Astrocyte (in vitro differentiated cells and primary cell): ENCODE data around the gene IQGAP2. TPM values are rescaled to one million over a fixed set of nuclear protein-coding genes. Genes with fewer than 3 reads are reported as not detected.

Source experiments
- DNase-seq: peaks from one replicate; pipeline ENCODE4 v3.0.0-alpha.2; 2010; ENCODE audit warnings: low read depth
- FAIRE-seq: peaks from 2 replicates; lab custom pipeline; 2011; peaks lifted over from hg19 to GRCh38; lab: Jason Lieb, UNC
- H2AFZ ChIP-seq: 2 replicates; pipeline ENCODE4 v1.6.0; 2012; ENCODE audit warnings: low read depth, low read length, inconsistent platforms
- H3K27ac ChIP-seq: 2 replicates; pipeline ENCODE4 v1.5.1; 2011; ENCODE audit warnings: low read depth, low read length, inconsistent platforms
- H3K27me3 ChIP-seq: 2 replicates; pipeline ENCODE4 v1.6.0; 2011; ENCODE audit warnings: low read length, inconsistent platforms; ENCODE audit not compliant: insufficient read depth
- H3K36me3 ChIP-seq: 2 replicates; pipeline ENCODE4 v1.5.1; 2011; ENCODE audit warnings: low read length, inconsistent platforms; ENCODE audit not compliant: insufficient read depth
- H3K4me1 ChIP-seq: 2 replicates; pipeline ENCODE4 v1.5.1; 2011; ENCODE audit warnings: low read length, inconsistent platforms; ENCODE audit not compliant: insufficient read depth
- H3K4me2 ChIP-seq: 2 replicates; pipeline ENCODE4 v1.6.0; 2012; ENCODE audit warnings: low read length, inconsistent platforms
- H3K4me3 ChIP-seq: 2 replicates; pipeline ENCODE4 v1.5.1; 2011; ENCODE audit warnings: low read depth, mild to moderate bottlenecking, low read length, inconsistent platforms; ENCODE audit not compliant: insufficient read depth
- H3K79me2 ChIP-seq: 2 replicates; pipeline ENCODE4 v1.6.0; 2012; ENCODE audit warnings: mild to moderate bottlenecking, low read length, inconsistent platforms; ENCODE audit not compliant: insufficient read depth
- H3K9ac ChIP-seq: 2 replicates; pipeline ENCODE4 v1.6.0; 2012; ENCODE audit warnings: mild to moderate bottlenecking, low read length, inconsistent platforms
- H3K9me3 ChIP-seq: 2 replicates; pipeline ENCODE4 v1.5.1; 2012; ENCODE audit warnings: low read depth, mild to moderate bottlenecking, low read length, inconsistent platforms; ENCODE audit not compliant: insufficient read depth
- H4K20me1 ChIP-seq: 2 replicates; pipeline ENCODE4 v1.6.0; 2012; ENCODE audit warnings: low read length, inconsistent platforms; ENCODE audit not compliant: insufficient read depth
- H3K27ac Mint-ChIP-seq: one replicate; pipeline ENCODE4 v1.8.0; 2021; ENCODE audit warnings: mild to moderate bottlenecking, mixed read lengths; ENCODE audit not compliant: unreplicated experiment
- H3K27me3 Mint-ChIP-seq: one replicate; pipeline ENCODE4 v1.8.0; 2021; ENCODE audit warnings: low read depth, mixed read lengths; ENCODE audit not compliant: unreplicated experiment
- H3K36me3 Mint-ChIP-seq: one replicate; pipeline ENCODE4 v1.8.0; 2021; ENCODE audit warnings: low read depth, mixed read lengths; ENCODE audit not compliant: unreplicated experiment
- H3K4me1 Mint-ChIP-seq: one replicate; pipeline ENCODE4 v1.8.0; 2021; ENCODE audit warnings: low read depth, mixed read lengths; ENCODE audit not compliant: unreplicated experiment
- H3K4me3 Mint-ChIP-seq: one replicate; pipeline ENCODE4 v1.8.0; 2021; ENCODE audit warnings: mild to moderate bottlenecking, moderate library complexity, mixed read lengths; ENCODE audit not compliant: unreplicated experiment
- H3K9me3 Mint-ChIP-seq: one replicate; pipeline ENCODE4 v1.8.0; 2021; ENCODE audit warnings: mild to moderate bottlenecking, mixed read lengths; ENCODE audit not compliant: unreplicated experiment
- EZH2 ChIP-seq: IDR thresholded peaks from 2 replicates; pipeline ENCODE4 v1.6.1; 2012; ENCODE audit warnings: mild to moderate bottlenecking, low read length, inconsistent platforms; ENCODE audit not compliant: insufficient read depth
- total RNA-seq: library from RNA; stranded (reverse); gene quantifications from 2 replicates; pipeline ENCODE4 v1.2.1, GENCODE V29; 2021
- TF ChIP-seq, protein P1 (sequence below): IDR thresholded peaks from 2 replicates; pipeline ENCODE4 v1.5.1; 2011; ENCODE audit warnings: low read depth, mild to moderate bottlenecking, inconsistent platforms, low read length, moderate library complexity; ENCODE audit not compliant: insufficient read depth

IQGAP2 gene
- total RNA-seq, 1 donor from 2014 or later = 2.9 TPM

DNA sequence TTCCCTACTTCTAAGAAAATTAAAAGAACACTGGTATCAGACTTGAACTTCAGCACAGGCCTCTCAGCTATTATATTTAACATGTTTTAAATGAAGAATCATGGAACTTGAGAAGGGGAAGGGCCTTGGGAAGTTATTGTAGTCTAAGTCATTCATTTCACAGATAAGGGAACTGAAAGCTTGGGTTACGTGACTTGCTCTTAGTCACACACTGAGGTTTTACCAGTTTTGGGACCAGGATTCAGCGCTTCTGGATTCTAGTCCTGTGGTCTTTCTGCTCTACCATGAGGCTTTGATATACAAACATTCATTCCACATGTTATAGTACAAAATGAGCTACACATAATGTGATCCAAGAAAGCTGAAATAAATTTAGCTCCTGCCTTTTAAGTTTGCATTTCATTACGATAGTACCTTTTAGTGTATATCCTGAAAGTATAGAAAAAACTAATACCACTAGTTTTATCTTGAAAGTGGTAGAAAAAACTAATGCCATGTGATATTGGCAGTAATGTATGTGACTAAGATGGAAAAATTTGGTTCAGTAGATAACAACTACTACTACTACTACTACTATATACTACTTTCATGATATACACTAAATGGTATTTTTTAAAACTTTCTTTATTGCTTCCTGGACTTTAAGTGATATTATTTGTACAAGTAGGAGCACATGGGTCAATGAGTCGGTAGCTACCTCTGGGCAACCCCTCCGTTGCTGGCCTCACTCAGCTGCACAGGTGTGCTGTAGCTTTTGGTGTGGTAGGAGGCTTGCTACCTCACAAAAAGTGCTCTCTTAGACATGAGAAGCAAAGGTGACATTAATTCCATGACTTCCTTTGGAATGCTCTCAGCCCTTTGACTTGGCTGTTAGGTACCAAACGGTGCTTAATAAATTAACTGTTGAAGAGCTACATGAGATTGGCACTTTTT lies 179.4 kb downstream of the IQGAP2 start:
- Mint-ChIP-seq H3K9me3 (no peaks in the 10 kb centered on the region), H3K36me3 (no peaks in the 10 kb centered on the region), H3K27me3 (no peaks in the 10 kb centered on the region), H3K27ac (no peak overlapping the region), H3K4me3 (no peak overlapping the region), H3K4me1 (peaks cover 12% of the 10 kb centered on the region)
- Histone ChIP-seq H3K4me1 (peaks cover 7% of the 10 kb centered on the region), H3K79me2 (no peaks in the 10 kb centered on the region), H3K9me3 (no peaks in the 10 kb centered on the region), H4K20me1 (no peaks in the 10 kb centered on the region), H2AFZ (no peak overlapping the region), H3K27me3 (no peaks in the 10 kb centered on the region), H3K4me2 (peak overlapping the region; percentile 6), H3K4me3 (no peak overlapping the region), H3K9ac (no peak overlapping the region), H3K27ac (peak overlapping the region; percentile 13), H3K36me3 (no peaks in the 10 kb centered on the region)
- peak; percentile 70 for FAIRE-seq
- peak; percentile 81 for DNase-seq
- TF ChIP-seq, protein P1, sequence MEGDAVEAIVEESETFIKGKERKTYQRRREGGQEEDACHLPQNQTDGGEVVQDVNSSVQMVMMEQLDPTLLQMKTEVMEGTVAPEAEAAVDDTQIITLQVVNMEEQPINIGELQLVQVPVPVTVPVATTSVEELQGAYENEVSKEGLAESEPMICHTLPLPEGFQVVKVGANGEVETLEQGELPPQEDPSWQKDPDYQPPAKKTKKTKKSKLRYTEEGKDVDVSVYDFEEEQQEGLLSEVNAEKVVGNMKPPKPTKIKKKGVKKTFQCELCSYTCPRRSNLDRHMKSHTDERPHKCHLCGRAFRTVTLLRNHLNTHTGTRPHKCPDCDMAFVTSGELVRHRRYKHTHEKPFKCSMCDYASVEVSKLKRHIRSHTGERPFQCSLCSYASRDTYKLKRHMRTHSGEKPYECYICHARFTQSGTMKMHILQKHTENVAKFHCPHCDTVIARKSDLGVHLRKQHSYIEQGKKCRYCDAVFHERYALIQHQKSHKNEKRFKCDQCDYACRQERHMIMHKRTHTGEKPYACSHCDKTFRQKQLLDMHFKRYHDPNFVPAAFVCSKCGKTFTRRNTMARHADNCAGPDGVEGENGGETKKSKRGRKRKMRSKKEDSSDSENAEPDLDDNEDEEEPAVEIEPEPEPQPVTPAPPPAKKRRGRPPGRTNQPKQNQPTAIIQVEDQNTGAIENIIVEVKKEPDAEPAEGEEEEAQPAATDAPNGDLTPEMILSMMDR = no peak
- no peak for TF ChIP-seq EZH2

DNA sequence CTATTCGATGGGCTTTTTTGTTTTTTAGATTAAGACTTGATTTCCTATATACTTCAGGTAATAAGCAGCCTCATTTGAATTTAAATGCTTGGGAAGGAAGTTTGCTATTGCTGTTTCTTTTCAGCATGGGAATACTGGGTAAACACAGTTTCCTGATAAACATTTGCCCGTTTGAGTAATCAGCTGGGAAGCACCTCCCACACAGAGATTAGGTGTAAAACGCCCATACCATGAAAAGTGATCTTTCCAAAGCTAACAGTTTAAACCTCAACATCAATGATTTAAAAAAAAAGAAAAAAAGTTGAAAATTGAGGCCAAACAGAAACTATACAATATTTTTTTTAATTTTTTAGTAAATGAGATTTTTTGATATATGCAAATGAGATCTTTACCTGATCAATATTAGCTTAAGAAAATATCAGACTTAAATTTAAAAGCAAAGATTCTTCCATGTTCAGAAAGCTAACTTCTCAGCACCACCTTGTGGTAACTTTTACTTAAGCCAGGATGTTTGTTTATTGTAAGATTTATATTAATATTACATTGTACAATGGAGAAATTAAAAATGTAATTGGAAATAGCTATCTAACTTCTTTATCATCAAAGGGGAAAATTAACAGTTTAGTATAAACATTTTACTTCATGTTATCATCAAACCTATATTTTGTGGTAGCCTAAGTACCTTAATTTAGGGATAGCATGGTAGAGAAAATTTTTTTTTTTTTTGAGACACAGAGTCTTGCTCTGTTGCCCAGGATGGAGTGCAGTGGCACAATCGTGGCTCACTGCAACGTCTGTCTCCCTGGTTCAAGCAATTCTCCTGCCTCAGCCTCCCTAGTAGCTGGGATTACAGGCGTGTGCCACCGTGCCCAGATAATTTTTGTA lies 180.3 kb downstream of the IQGAP2 start:
- no peak overlapping the region for H3K27ac Mint-ChIP-seq
- no peak overlapping the region for H3K9ac ChIP-seq
- H3K4me1 Mint-ChIP-seq = peaks cover 12% of the 10 kb centered on the region
- H3K27ac ChIP-seq = no peak overlapping the region
- H3K4me3 ChIP-seq = no peak overlapping the region
- H3K9me3 ChIP-seq = no peaks in the 10 kb centered on the region
- H3K9me3 Mint-ChIP-seq = no peaks in the 10 kb centered on the region
- H3K36me3 Mint-ChIP-seq = no peaks in the 10 kb centered on the region
- H3K4me3 Mint-ChIP-seq = no peak overlapping the region
- no peaks in the 10 kb centered on the region for H3K27me3 Mint-ChIP-seq
- H3K4me2 ChIP-seq = no peak overlapping the region
- no peak overlapping the region for H2AFZ ChIP-seq
- DNase-seq (no peak), FAIRE-seq (no peak)
- H3K36me3 ChIP-seq = no peaks in the 10 kb centered on the region
- TF ChIP-seq, protein P1 = peak; percentile 47
- TF ChIP-seq EZH2 = no peak
- no peaks in the 10 kb centered on the region for H4K20me1 ChIP-seq
- no peaks in the 10 kb centered on the region for H3K79me2 ChIP-seq
- H3K4me1 ChIP-seq = peaks cover 7% of the 10 kb centered on the region
- no peaks in the 10 kb centered on the region for H3K27me3 ChIP-seq
